Activated CD4-positive, alpha-beta T cell treated with anti-CD3 and anti-CD28 coated beads for 4 hours (primary cell): ENCODE results near the gene F8.
A peak's percentile ranks its signal among the peaks of the same experiment; 100 is the strongest.
"Not testable (repeated sequence)": the region's sequence is repeated elsewhere in the genome, so short reads cannot be mapped to it uniquely, and the experiment has no call there.

ENCODE experiments used
- DNase-seq, 2 donors: peaks; one replicate each; pipeline ENCODE4 v3.0.0-alpha.2; 2020

F8 gene

DNA sequence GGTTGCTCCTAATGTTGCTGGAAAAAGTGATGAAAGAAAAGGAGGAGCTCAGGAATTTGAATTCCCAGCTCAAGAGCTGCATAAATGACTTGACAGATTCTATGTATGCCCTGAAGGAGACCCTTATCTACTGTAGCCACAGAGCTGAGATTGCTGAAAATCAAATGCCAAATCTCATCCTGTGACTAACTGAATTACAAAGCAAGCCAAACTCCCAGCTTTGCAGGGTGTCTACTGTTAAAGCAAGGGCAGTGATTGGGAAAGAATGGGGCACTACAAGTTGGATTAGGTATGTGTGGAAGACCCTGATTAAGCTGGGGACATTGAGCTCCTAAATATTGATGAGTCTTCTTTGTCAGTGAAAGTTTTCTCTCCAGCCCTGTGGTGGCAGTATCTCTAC lies 167.3 kb downstream of the F8 start:
- no peak for DNase-seq

DNA sequence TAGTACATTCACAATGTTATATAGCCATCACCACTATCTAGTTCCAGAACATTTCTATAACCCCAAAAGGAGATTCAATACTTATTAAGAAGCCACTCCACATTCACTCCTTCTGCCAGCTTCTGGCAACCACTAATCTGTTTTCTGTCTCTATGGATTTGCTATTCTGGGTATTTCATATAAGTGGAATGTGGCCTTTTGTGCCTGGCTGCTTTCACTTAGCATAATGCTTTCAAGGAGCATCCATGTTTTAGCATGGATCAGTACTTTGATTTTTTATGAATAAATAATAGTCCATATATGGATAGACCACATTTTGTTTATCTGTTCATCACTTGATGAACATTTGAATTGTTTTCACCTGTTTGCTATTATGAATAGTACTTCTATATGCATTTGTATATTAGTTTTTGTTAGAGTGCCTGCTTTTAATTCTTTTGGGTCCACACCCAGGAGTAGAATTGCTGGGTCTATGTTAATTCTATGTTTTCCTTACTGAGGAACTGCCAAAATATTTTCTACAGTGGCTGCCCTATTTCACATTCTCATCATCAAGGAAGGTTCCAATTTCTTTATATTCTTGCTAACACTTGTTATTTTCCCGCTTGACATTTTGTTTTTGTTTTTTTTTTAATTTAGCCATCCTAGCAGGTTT lies 171.4 kb downstream of the F8 start:
- DNase-seq = no peak

DNA sequence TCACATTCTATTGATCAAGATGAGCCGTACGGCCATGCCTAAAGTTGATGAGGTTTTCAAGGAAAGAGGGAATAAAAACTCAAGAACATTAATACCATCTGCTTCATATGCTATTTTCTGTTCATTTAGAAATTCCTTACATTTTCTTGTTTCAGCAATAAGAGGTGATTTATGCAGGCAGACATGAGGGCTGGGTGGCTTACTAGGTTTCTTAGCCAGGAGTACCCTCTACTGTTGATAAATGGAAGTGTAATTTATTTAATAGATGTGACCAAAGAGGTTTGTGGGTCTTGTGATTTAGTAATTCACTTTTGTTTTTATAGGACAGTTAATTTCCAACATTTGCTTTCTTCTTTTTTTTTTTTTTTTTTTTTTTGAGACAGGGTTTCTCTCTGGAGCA lies 181.7 kb downstream of the F8 start:
- DNase-seq = peak in 1 of 2 donors; percentile 2

- no peak for DNase-seq
Measured at GRCh38 chrX:154836163-154836562, 186.4 kb downstream of the F8 start.

DNA sequence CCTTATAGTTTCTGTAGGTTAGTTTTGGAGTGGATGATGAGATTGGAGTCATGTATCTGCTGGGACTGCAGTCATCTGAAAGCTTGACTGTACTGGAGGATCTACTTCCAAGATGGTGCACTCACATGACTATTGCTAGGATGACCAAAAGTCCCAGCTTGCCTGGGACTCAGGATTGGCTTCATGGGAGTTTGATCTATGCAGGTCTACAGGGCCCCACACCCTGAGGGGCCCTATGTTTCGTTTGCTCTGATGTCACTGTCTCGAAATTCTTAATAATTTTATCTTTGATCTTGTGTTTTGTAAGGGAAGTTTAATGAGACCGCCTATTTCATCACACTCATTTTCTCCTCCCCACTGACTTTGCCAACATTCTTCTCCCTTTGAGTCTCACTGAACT lies 188.0 kb downstream of the F8 start, which contains the start of gene SMIM9:
SMIM9 (minus strand) TSS at position 101 of the 400 bp plus-strand sequence. CDS start 3,806 bp downstream, outside the sequence.
- no peak for DNase-seq

DNA sequence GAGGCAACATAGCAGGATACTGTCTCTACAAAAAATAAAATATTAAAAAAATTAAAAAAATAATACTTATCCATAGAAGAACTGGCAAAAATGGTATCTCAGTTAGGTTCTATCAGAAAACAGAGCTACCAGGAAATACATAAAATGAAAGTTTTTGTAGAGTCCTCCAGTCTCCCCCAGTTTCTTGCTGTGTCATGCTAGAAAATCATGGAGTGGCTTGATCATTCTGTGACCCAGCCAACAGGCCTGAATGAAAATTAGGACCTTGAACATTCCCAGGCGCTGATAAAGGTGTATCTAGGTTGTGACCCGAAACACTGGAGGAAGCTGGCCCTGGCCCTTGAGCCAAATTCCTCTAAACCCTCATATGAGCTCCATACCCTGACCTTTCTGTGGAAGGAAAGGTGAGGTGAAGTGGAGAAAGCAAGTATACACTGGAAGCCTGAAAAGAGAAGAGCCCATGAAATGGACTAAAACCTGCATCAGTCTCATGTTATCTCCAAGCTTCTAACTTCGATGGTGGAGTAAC lies 188.7 kb downstream of the F8 start:
- DNase-seq = no peak

GRCh38 chrX:154829926-154830442 lies 192.5 kb downstream of the F8 start:
- no peak for DNase-seq

GRCh38 chrX:154829134-154829533 lies 193.4 kb downstream of the F8 start:
- no peak for DNase-seq

GRCh38 chrX:154828016-154828408 lies 194.5 kb downstream of the F8 start:
- DNase-seq = no peak

DNA sequence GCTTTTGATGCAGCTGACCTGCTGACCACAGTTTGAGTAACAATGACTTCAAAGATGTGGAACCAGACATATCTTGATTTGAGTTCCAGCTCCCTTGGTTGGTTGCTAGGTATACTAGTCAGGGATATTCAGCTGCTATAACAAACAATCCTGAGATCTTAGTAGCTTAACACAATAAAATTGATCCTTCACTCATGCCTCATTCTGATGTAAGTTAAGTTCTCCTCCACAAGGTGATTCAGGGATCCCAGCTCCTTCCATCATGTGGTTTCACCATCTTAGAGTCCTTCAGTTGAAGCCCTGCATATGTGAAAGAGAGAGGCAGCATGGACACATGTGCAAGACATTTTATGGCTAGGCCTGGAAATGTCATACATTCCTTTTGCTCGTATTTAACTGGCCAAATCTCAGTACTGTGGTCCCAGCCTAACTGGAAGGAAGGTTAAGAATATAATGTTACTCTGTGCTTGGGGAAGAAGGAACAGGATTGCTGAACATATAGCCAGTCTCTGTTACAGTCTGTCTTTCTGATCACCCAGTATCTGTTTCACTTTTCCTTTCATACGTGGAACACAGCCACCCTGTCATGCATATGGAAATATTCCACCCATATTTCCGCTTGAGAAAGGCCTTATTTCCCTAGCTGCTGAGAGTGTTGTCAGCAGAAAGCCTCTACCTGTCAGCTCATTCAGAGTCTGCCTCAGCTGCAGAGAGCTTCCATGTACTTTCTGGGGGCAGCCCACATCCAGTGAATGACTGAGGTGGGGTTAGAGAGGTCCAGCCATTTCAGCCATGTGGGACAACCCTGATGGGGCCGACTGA lies 195.1 kb downstream of the F8 start:
- DNase-seq = peak; percentile 2 to 4

DNA sequence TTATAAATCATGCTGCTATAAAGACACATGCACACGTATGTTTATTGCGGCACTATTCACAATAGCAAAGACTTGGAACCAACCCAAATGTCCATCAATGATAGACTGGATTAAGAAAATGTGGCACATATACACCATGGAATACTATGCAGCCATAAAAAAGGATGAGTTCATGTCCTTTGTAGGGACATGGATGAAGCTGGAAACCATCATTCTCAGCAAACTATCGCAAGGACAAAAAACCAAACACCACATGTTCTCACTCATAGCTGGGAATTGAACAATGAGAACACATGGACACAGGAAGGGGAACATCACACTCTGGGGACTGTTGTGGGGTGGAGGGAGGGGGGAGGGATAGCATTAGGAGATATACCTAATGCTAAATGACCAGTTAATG lies 196.9 kb downstream of the F8 start:
- DNase-seq = not testable (repeated sequence)

DNA sequence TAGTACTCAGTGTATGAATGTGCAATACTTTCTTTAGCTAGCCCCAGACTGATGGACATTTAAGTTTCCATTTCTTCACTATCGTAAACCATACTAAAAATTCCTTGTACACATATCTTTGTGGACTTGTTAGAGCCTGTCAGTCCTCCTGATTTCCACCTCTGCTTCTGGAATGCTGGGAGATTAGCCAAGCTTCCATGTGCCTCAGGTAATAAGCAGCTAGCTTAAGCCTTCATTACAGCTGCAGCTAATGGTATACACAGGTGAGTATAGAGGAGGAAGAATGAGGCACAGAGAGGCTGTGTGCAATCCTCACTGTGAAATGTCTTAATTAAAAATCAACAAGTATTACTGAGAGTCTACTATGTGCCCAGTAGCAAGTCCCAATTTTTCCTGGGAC lies 197.9 kb downstream of the F8 start:
- no peak for DNase-seq

GRCh38 chrX:154822029-154822428 lies 200.5 kb downstream of the F8 start:
- DNase-seq = no peak

DNA sequence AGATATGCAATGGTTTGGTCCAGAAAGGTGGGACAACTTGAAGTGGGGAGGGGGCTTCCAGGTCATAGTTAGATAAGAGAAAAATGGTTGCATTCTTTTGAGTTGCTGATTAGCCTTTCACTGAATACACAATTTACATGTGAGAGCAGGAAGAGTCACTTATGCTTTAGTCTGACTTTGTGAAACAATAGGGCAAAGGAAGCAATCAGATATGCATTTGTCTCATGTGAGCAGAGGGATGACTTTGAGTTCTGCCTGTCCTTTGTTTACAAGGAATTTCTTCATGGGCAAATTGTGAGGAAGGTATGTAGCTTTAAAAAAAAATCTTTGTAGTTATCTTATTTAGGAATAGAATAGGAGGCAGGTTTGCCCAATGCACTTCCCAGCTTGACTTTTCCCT lies 201.0 kb downstream of the F8 start:
- no peak for DNase-seq

- no peak for DNase-seq
Measured at GRCh38 chrX:154819771-154820341, 202.7 kb downstream of the F8 start.

DNA sequence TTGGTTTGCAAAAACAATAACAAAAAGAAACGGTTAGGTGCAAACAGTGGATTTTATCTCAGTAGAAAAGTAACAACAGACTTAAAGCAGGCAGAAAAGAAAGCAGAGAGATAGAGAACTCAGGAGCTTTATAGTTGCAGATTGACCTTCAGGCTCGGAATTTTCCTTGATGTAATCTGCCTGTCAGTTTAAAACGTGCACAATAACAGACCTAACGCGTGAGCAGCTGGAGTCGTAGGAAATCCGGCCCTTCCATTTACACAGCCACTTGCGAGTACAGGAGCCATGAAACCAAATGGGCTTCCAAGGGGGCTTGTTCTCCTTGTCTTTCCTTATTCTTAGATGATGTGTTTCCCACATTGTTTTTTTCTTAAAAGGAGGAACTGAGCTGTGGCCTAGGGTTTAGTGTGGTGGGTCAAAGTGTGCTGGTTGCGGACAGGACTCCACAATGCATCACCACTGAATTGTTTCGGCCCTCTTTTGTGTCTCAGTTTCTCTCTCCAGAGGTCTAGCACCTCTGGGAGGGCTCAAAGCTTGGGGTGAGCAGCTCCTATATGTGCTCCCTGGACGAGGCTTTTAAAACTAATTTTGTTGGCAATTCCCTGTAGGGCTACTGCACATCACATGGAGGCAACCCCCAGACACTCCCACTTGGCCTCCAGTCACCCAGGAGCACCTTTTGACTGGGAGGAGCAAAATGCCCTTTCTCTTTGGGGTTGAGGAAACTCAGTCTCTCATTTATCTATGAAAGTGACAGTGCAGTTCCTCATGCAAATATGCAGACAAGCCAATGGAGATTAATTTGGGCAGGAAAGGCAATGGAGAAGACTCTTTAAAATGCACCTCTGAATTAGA lies 203.4 kb downstream of the F8 start:
- no peak for DNase-seq

DNA sequence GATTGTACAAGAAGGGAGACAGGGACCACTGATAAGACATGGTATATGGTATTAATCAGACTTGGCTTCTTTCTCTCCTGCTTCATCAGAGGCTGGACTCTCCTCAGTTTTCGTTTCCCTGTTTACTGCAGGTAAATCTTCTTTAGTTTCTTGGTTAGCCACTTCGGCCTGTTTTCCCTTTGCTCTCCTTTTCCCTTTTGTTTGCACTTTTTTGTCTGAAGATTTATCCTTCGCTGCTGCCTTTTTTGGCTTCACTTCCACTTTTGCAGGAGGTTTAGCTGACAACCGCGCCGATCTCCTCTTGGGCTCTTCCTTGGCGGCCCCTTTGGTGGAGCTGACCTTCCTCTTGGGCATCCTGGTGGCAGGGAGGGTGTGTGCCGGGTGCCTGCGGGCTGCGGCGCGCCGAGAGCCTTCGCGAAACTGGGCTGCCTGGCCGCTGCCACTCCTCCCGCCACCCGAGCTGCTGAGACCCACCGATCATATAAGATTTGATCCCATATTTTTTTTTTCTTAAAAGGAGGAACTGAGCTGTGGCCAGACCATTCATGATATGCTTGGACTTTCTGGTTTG lies 205.4 kb downstream of the F8 start:
- DNase-seq = not testable (repeated sequence)

DNA sequence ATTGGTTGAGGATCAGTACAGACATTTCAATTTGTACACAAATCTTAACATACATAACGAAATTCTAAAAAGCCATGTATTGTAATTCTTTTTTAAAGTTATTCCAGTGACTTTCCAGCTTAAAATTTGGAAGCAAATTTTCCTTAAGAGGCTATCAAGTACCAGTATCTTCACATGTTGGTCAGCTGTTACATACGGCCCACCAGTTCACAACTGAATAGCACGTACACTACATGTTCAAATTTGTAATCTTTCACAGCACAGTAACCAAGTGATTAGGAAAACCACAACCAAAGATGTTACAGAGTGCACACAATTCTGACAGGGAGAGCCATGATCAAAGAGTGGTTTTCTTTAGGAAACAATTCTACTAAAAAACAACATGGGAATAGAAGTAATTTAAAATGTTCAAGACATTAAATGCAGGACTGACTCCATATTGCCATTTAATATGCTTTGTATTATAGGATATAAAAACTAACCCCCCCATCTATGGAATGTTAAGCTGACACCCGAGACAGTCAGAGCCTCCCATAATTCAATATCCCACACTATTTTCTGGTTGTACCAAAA lies 206.1 kb downstream of the F8 start:
- not testable (repeated sequence) for DNase-seq

DNA sequence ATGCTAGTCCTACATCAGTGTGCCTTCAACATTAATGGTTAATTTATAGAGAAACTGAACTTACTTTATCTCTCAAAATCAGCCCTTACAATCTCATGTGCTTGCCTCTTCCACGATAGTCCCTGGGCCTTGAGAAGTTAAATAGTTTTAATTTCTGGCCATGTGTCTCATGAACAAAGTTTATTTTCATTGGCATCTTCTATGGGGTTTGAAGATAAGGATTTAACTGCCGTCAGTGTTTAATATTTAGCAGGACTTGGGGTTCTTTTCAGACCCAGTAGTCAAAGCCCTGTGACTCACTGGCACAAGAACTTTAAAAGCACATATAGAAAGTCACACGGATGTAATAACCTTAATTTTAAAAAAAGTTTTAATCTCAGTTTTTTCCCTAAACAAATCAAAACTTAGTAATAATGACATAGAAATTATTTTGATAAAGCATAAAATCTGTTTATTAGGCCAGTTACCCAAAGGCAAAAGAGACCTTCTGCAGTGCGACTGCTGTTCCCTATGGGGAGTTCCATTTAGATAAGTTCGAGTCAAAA lies 207.2 kb downstream of the F8 start:
- DNase-seq = no peak

DNA sequence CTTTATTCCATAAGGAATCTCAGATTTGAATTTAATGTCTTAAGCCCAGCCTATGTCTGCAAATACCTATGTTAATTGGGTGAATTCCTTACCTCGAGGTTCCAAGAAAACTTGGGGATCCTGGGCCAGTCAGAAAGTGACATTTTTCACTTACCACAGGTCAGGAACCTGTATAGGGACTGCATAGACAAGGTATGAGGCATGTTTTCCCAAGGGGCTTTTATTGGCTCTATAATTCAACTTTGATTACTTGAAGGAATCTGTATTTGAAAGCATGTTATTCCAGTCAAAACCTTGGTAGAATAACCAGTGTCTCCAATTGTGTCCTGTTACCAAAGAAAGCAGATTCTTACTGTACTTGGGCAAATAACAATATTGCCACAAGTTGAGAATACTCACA lies 208.7 kb downstream of the F8 start:
- DNase-seq = no peak

- no peak for DNase-seq
Measured at GRCh38 chrX:154812341-154813101, 210.0 kb downstream of the F8 start.
